Measurements from ENCODE around the gene TMEM164. TPM values are rescaled to one million over a fixed set of nuclear protein-coding genes. Genes with fewer than 3 reads are reported as not detected.
"Not testable (repeated sequence)": the region's sequence is repeated elsewhere in the genome, so short reads cannot be mapped to it uniquely, and the experiment has no call there.

Gene TMEM164
- polyA plus RNA-seq, 12 donors = 18.4 to 33.2 (median 27.0) TPM; not detected in 1

- DNase-seq = no peak
These were observed 122.7 kb downstream of the TMEM164 start for GRCh38 chrX:110125446-110126162.

GRCh38 chrX:110131031-110131430 lies 128.1 kb downstream of the TMEM164 start:
- DNase-seq = no peak

- DNase-seq = no peak
These were observed 129.7 kb downstream of the TMEM164 start for GRCh38 chrX:110132450-110133114.

GRCh38 chrX:110133735-110134370 lies 130.9 kb downstream of the TMEM164 start:
- no peak for DNase-seq

GRCh38 chrX:110135618-110136017 lies 132.7 kb downstream of the TMEM164 start:
- DNase-seq = no peak

GRCh38 chrX:110136136-110136535 lies 133.2 kb downstream of the TMEM164 start:
- DNase-seq = no peak

- DNase-seq = no peak
These were observed 135.6 kb downstream of the TMEM164 start for GRCh38 chrX:110138557-110138956.

- DNase-seq = no peak
These were observed 136.3 kb downstream of the TMEM164 start for GRCh38 chrX:110139172-110139571.

GRCh38 chrX:110142096-110142495 lies 139.2 kb downstream of the TMEM164 start:
- no peak for DNase-seq

- DNase-seq = no peak
These were observed 140.7 kb downstream of the TMEM164 start for GRCh38 chrX:110143454-110144210.

GRCh38 chrX:110145311-110145710 lies 142.4 kb downstream of the TMEM164 start:
- no peak for DNase-seq

- DNase-seq = no peak
These were observed 142.9 kb downstream of the TMEM164 start for GRCh38 chrX:110145854-110146253.

- DNase-seq = peak; percentile 49
These were observed 143.6 kb downstream of the TMEM164 start for GRCh38 chrX:110146521-110146920.

- DNase-seq = no peak
These were observed 150.3 kb downstream of the TMEM164 start for GRCh38 chrX:110153244-110153643.

- DNase-seq = no peak
These were observed 151.0 kb downstream of the TMEM164 start for GRCh38 chrX:110153896-110154295.

- not testable (repeated sequence) for DNase-seq
These were observed 151.4 kb downstream of the TMEM164 start for GRCh38 chrX:110154328-110154727.

- DNase-seq = no peak
These were observed 152.8 kb downstream of the TMEM164 start for GRCh38 chrX:110155759-110156158.

GRCh38 chrX:110156167-110156754 lies 153.3 kb downstream of the TMEM164 start:
- DNase-seq = no peak

- DNase-seq = no peak
These were observed 154.5 kb downstream of the TMEM164 start for GRCh38 chrX:110157444-110157843.

- DNase-seq = no peak
These were observed 156.3 kb downstream of the TMEM164 start for GRCh38 chrX:110159235-110159634.

- DNase-seq = no peak
These were observed 157.0 kb downstream of the TMEM164 start for GRCh38 chrX:110159865-110160264.

- DNase-seq = no peak
These were observed 158.4 kb downstream of the TMEM164 start for GRCh38 chrX:110161361-110161686.
